Left ventricle myocardium inferior (tissue), 1 donor: ENCODE measurements around the gene KRT74. TPM values are rescaled to one million over a fixed set of nuclear protein-coding genes. Genes with fewer than 3 reads are reported as not detected.

ENCODE experiments used
- DNase-seq: peaks from one replicate; pipeline ENCODE4 v3.0.0-alpha.2; 2020
- H3K27ac ChIP-seq: fragments of 200-600 bp; replicated peaks from 2 replicates; pipeline ENCODE4 v1.8.0; 2021
- H3K27me3 ChIP-seq: fragments of 200-600 bp; 2 replicates; pipeline ENCODE4 v1.8.0; 2021; ENCODE audit warnings: low read depth
- H3K36me3 ChIP-seq: fragments of 200-600 bp; 2 replicates; pipeline ENCODE4 v1.8.0; 2021
- H3K4me1 ChIP-seq: fragments of 200-600 bp; 2 replicates; pipeline ENCODE4 v1.8.0; 2021
- H3K4me3 ChIP-seq: fragments of 200-600 bp; 2 replicates; pipeline ENCODE4 v1.8.0; 2021; ENCODE audit warnings: mild to moderate bottlenecking, moderate library complexity
- H3K9me3 ChIP-seq: fragments of 200-600 bp; replicated peaks from 2 replicates; pipeline ENCODE4 v1.8.0; 2021
- intact Hi-C: fragments of 100-400 bp; cut with micrococcal nuclease; formaldehyde crosslinking; loops from one replicate; pipeline ENCODE4 v1.11.0; 2022
- total RNA-seq: library from RNA; stranded (reverse); fragmentation: NEBNext Ultra II Directional; extraction: Animal tissue kit (Norgen Biotek cat#: 25700); gene quantifications from one replicate; pipeline ENCODE4 v1.2.1, GENCODE V29; 2021
- TF ChIP-seq, protein P1 (sequence below): fragments of 200-600 bp; IDR thresholded peaks from 2 replicates; pipeline ENCODE4 v1.8.0; 2021; ENCODE audit warnings: antibody characterized with exemption, mild to moderate bottlenecking, borderline replicate concordance
- donor health status: DM: no; HTN: yes; CAD: no; lungs with severe emphysema.

KRT74 gene
- total RNA-seq, 1 donor from 2014 or later: 0.14 TPM

- DNase-seq: no peak
- no peak overlapping the region for H3K27ac ChIP-seq
- no peaks in the 10 kb centered on the region for H3K4me1 ChIP-seq
- no peak overlapping the region for H3K4me3 ChIP-seq
- no peaks in the 10 kb centered on the region for H3K36me3 ChIP-seq
- intact Hi-C loops: no loop called here
- peaks cover 99% of the 10 kb centered on the region for H3K27me3 ChIP-seq
- TF ChIP-seq, protein P1, sequence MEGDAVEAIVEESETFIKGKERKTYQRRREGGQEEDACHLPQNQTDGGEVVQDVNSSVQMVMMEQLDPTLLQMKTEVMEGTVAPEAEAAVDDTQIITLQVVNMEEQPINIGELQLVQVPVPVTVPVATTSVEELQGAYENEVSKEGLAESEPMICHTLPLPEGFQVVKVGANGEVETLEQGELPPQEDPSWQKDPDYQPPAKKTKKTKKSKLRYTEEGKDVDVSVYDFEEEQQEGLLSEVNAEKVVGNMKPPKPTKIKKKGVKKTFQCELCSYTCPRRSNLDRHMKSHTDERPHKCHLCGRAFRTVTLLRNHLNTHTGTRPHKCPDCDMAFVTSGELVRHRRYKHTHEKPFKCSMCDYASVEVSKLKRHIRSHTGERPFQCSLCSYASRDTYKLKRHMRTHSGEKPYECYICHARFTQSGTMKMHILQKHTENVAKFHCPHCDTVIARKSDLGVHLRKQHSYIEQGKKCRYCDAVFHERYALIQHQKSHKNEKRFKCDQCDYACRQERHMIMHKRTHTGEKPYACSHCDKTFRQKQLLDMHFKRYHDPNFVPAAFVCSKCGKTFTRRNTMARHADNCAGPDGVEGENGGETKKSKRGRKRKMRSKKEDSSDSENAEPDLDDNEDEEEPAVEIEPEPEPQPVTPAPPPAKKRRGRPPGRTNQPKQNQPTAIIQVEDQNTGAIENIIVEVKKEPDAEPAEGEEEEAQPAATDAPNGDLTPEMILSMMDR: no peak
- no peaks in the 10 kb centered on the region for H3K9me3 ChIP-seq
These were observed 33.1 kb upstream of the KRT74 start for GRCh38 chr12:52606581-52607218.

DNA sequence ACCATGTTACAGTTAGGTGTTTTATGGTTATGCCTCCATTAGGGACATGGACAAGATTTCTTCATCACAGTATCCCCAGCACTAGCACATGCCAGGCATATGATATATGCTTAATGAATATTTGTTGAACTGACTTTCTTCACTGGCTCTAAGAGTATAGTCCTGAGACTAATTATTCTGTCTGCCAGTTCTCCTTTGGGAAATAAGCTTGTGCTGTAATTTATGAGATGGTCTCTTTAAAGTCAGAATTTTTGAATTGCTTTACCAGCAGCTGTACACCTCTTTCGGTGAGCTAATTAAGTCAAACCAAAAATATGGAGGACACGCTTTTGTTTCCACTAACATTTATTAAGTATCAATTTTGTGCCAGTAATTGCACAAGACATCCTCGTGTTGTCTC lies 32.5 kb upstream of the KRT74 start:
- no peaks in the 10 kb centered on the region for H3K9me3 ChIP-seq
- intact Hi-C loops: no loop called here
- no peak overlapping the region for H3K4me3 ChIP-seq
- H3K27ac ChIP-seq: no peak overlapping the region
- no peak for DNase-seq
- TF ChIP-seq, protein P1: no peak
- peaks cover 99% of the 10 kb centered on the region for H3K27me3 ChIP-seq
- no peaks in the 10 kb centered on the region for H3K36me3 ChIP-seq
- H3K4me1 ChIP-seq: peaks cover 4% of the 10 kb centered on the region

DNA sequence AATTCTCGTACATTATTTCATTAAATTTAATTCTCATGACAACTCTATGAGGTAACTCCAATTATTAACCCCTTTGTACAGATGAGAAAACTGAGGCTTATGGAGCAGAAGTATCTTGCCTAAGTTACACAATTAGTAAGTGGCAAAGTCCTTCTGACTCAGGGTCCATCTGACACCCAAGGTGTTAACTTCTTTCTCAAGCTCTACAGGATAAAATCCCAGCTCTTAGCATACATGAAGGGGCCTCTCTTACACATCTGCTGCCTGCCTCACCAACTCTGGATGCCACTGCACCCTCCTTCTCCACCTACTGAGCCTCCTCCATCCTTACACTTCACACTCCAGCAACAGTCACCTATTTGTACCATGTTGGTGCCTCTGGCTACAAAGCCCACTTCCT lies 31.9 kb upstream of the KRT74 start:
- Histone ChIP-seq H3K9me3 (no peaks in the 10 kb centered on the region), H3K4me3 (no peak overlapping the region), H3K4me1 (peaks cover 4% of the 10 kb centered on the region), H3K27ac (no peak overlapping the region), H3K36me3 (no peaks in the 10 kb centered on the region), H3K27me3 (peaks cover 99% of the 10 kb centered on the region)
- TF ChIP-seq, protein P1: no peak
- intact Hi-C loops: no loop called here
- no peak for DNase-seq

- no peak overlapping the region for H3K27ac ChIP-seq
- no peaks in the 10 kb centered on the region for H3K9me3 ChIP-seq
- intact Hi-C loops: no loop called here
- no peak for DNase-seq
- peaks cover 4% of the 10 kb centered on the region for H3K4me1 ChIP-seq
- H3K27me3 ChIP-seq: peaks cover 99% of the 10 kb centered on the region
- TF ChIP-seq, protein P1: no peak
- no peaks in the 10 kb centered on the region for H3K36me3 ChIP-seq
- H3K4me3 ChIP-seq: no peak overlapping the region
These were observed 31.2 kb upstream of the KRT74 start for GRCh38 chr12:52604859-52605258.

DNA sequence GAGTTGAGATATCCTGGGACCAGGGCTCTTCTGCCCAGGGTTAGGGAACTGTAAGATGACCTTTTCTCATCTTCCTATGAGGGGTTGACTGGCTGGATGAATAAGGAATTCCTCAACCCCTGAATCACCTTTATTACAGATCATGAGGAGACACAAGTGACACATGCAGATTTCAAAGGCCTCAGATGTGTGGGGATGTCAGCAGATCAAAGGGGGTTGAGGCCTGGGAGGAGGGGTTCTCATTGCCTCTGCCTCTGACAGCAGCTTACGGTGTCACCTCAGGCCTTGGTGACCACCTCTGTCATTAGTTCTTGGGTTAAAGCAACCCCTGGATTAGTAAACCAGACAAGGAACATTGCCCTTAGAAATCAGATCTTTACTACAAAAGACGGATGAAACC lies 29.7 kb upstream of the KRT74 start:
- Histone ChIP-seq H3K36me3 (no peaks in the 10 kb centered on the region), H3K4me3 (no peak overlapping the region), H3K9me3 (no peaks in the 10 kb centered on the region), H3K27ac (no peak overlapping the region), H3K27me3 (peaks cover 99% of the 10 kb centered on the region), H3K4me1 (peaks cover 4% of the 10 kb centered on the region)
- DNase-seq: no peak
- intact Hi-C loops: no loop called here
- TF ChIP-seq, protein P1: no peak
